ENCODE measurements around the gene AZU1. TPM values are rescaled to one million over a fixed set of nuclear protein-coding genes. Genes with fewer than 3 reads are reported as not detected.
A peak's percentile ranks its signal among the peaks of the same experiment; 100 is the strongest.

The AZU1 gene
- total and polyA plus RNA-seq, 4 donors: 0.08 to 20.2 (median 0.99) TPM

DNA sequence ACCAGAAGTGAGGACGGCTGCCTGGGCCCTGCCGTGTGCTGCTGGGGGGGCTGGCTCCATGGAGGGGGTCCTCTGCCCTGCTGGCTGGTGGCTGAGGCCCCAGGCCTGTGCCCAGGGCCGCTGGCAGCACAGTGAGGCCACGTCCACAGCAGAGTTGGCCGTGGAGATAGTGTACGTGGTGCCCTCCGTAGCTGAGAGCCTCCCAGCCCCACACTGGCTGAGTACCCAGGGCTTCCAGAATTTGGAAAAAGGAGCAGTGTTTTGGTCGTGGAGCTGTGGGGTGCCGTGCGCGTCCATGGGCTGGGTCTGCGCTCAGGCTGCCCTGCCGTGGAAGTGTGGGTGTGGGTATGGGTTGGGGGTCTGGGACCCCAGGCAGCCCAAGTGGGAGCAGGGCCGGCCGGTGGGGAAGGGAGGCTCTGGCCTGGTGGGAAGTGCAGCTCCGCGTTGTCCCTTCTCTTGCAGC is 24.5 kb upstream of the AZU1 start:
- peaks cover 11 to 44% (median 36%) of the 10 kb centered on the region in 4 donors for H3K4me1 ChIP-seq (ENCODE audit: control insufficient read depth in 4 of 4, insufficient read depth in 4 of 4, low read length in 3 of 4)
- no peak overlapping the region for H3K4me3 ChIP-seq (ENCODE audit: low read depth in 1 of 3, low read length in 3 of 3)
- no peak for TF ChIP-seq TAF1 (conservative IDR thresholded peaks at IDR 0.05)
- TF ChIP-seq NR2F2 (IDR thresholded peaks at IDR 0.05): no peak
- WGBS: 85% methylated on average over 17 of the region's 17 CpGs
- no peak for DNase-seq (ENCODE audit: low spot score)
- H3K9me3 ChIP-seq (ENCODE audit: control insufficient read depth in 4 of 4, low read length in 3 of 4): no peaks in the 10 kb centered on the region
- H3K36me3 ChIP-seq (ENCODE audit: control insufficient read depth in 4 of 4, insufficient read depth in 3 of 4, low read depth in 1 of 4, low read length in 3 of 4): peaks cover 23 to 51% (median 41%) of the 10 kb centered on the region in 4 donors
- no peaks in the 10 kb centered on the region for H3K27me3 ChIP-seq (ENCODE audit: control insufficient read depth in 4 of 4, insufficient read depth in 4 of 4, low read length in 3 of 4)
- H3K9ac ChIP-seq (ENCODE audit: low read depth in 1 of 2, low read length in 2 of 2): no peak overlapping the region
- H3K27ac ChIP-seq (ENCODE audit: low read depth in 1 of 2, low read length in 2 of 2): peak overlapping the region in 1 of 2 donors; percentile 7

DNA sequence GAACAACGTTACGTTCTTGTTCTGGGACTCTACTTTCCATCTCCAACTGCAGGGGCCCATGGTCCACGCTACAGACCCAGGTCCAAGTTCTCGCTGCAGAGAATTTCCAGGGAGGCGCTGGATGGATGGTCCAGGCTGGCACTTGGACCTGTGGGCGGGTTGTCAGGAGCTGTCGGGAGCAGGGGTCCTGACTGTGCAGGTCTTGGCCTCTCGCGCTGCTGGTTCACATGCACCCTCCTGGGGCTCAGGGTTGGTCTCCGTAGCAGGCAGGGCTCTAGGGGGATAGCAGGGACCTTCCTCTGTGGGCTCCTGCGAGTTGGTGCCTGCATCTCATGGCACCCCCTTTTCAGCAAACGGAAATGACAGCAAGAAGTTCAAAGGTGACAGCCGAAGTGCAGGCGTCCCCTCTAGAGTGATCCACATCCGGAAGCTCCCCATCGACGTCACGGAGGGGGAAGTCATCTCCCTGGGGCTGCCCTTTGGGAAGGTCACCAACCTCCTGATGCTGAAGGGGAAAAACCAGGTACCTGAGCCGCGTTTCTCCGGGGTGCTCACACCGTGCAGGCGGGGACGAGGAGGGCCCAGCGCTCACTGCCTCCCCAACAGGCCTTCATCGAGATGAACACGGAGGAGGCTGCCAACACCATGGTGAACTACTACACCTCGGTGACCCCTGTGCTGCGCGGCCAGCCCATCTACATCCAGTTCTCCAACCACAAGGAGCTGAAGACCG is 23.8 kb upstream of the AZU1 start:
- no peak overlapping the region for H3K4me3 ChIP-seq (ENCODE audit: low read depth in 1 of 3, low read length in 3 of 3)
- H3K36me3 ChIP-seq (ENCODE audit: control insufficient read depth in 4 of 4, insufficient read depth in 3 of 4, low read depth in 1 of 4, low read length in 3 of 4): peaks cover 24 to 53% (median 43%) of the 10 kb centered on the region in 4 donors
- 83% methylated on average over 31 of the region's 31 CpGs for WGBS
- TF ChIP-seq RAD21 (IDR thresholded peaks at IDR 0.05) (no peak), NR2F2 (IDR thresholded peaks at IDR 0.05) (peak; percentile 68)
- DNase-seq (ENCODE audit: low spot score): no peak
- no peaks in the 10 kb centered on the region for H3K27me3 ChIP-seq (ENCODE audit: control insufficient read depth in 4 of 4, insufficient read depth in 4 of 4, low read length in 3 of 4)
- H3K9me3 ChIP-seq (ENCODE audit: control insufficient read depth in 4 of 4, low read length in 3 of 4): no peaks in the 10 kb centered on the region
- no peak overlapping the region for H3K9ac ChIP-seq (ENCODE audit: low read depth in 1 of 2, low read length in 2 of 2)
- peaks cover 11 to 41% (median 34%) of the 10 kb centered on the region in 4 donors for H3K4me1 ChIP-seq (ENCODE audit: control insufficient read depth in 4 of 4, insufficient read depth in 4 of 4, low read length in 3 of 4)
- no peak overlapping the region for H3K27ac ChIP-seq (ENCODE audit: low read depth in 1 of 2, low read length in 2 of 2)

DNA sequence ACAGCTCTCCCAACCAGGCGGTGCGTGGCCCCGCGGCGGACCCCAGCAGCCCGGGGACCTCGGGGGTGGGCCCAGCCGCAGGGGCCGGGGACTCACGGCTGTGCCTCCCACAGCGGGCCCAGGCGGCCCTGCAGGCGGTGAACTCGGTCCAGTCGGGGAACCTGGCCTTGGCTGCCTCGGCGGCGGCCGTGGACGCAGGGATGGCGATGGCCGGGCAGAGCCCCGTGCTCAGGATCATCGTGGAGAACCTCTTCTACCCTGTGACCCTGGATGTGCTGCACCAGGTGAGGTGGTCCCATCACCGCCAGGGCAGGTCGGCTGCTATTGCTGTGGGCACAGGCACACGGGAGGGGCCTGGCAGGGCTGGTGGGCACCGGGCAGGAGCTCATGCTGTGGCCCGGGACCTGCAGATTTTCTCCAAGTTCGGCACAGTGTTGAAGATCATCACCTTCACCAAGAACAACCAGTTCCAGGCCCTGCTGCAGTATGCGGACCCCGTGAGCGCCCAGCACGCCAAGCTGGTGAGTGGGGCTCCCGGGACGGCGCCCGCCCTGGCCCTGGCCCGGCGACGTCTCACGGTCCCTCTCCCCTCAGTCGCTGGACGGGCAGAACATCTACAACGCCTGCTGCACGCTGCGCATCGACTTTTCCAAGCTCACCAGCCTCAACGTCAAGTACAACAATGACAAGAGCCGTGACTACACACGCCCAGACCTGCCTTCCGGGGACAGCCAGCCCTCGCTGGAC is 23.0 kb upstream of the AZU1 start:
- peaks cover 30 to 55% (median 49%) of the 10 kb centered on the region in 4 donors for H3K36me3 ChIP-seq (ENCODE audit: control insufficient read depth in 4 of 4, insufficient read depth in 3 of 4, low read depth in 1 of 4, low read length in 3 of 4)
- H3K4me3 ChIP-seq (ENCODE audit: low read depth in 1 of 3, low read length in 3 of 3): no peak overlapping the region
- no peak for DNase-seq (ENCODE audit: low spot score)
- no peaks in the 10 kb centered on the region for H3K27me3 ChIP-seq (ENCODE audit: control insufficient read depth in 4 of 4, insufficient read depth in 4 of 4, low read length in 3 of 4)
- TF ChIP-seq, protein P1, sequence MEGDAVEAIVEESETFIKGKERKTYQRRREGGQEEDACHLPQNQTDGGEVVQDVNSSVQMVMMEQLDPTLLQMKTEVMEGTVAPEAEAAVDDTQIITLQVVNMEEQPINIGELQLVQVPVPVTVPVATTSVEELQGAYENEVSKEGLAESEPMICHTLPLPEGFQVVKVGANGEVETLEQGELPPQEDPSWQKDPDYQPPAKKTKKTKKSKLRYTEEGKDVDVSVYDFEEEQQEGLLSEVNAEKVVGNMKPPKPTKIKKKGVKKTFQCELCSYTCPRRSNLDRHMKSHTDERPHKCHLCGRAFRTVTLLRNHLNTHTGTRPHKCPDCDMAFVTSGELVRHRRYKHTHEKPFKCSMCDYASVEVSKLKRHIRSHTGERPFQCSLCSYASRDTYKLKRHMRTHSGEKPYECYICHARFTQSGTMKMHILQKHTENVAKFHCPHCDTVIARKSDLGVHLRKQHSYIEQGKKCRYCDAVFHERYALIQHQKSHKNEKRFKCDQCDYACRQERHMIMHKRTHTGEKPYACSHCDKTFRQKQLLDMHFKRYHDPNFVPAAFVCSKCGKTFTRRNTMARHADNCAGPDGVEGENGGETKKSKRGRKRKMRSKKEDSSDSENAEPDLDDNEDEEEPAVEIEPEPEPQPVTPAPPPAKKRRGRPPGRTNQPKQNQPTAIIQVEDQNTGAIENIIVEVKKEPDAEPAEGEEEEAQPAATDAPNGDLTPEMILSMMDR (IDR thresholded peaks at IDR 0.05; ENCODE audit: low read depth, low read length, missing input control): no peak
- TF ChIP-seq YY1 (IDR thresholded peaks at IDR 0.05) (no peak), SP1 (IDR thresholded peaks at IDR 0.05) (no peak), HNF4G (IDR thresholded peaks at IDR 0.05) (no peak), EGR1 (IDR thresholded peaks at IDR 0.05; ENCODE audit: low read depth in 2 of 2) (no peak), GABPA (IDR thresholded peaks at IDR 0.05 in 1 of 2, conservative IDR thresholded peaks at IDR 0.05 in 1 of 2) (no peak), HNF4A (conservative IDR thresholded peaks at IDR 0.05) (no peak), FOXA2 (IDR thresholded peaks at IDR 0.05) (no peak), FOXA1 (IDR thresholded peaks at IDR 0.05) (no peak), RXRA (IDR thresholded peaks at IDR 0.05) (no peak), RAD21 (IDR thresholded peaks at IDR 0.05) (no peak)
- TF ChIP-seq, protein P2, sequence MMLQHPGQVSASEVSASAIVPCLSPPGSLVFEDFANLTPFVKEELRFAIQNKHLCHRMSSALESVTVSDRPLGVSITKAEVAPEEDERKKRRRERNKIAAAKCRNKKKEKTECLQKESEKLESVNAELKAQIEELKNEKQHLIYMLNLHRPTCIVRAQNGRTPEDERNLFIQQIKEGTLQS (IDR thresholded peaks at IDR 0.05): no peak
- TF ChIP-seq, protein P3, sequence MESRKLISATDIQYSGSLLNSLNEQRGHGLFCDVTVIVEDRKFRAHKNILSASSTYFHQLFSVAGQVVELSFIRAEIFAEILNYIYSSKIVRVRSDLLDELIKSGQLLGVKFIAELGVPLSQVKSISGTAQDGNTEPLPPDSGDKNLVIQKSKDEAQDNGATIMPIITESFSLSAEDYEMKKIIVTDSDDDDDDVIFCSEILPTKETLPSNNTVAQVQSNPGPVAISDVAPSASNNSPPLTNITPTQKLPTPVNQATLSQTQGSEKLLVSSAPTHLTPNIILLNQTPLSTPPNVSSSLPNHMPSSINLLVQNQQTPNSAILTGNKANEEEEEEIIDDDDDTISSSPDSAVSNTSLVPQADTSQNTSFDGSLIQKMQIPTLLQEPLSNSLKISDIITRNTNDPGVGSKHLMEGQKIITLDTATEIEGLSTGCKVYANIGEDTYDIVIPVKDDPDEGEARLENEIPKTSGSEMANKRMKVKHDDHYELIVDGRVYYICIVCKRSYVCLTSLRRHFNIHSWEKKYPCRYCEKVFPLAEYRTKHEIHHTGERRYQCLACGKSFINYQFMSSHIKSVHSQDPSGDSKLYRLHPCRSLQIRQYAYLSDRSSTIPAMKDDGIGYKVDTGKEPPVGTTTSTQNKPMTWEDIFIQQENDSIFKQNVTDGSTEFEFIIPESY (IDR thresholded peaks at IDR 0.05): no peak
- TF ChIP-seq, protein P4, sequence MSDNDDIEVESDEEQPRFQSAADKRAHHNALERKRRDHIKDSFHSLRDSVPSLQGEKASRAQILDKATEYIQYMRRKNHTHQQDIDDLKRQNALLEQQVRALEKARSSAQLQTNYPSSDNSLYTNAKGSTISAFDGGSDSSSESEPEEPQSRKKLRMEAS (IDR thresholded peaks at IDR 0.05): no peak
- TF ChIP-seq, protein P5, sequence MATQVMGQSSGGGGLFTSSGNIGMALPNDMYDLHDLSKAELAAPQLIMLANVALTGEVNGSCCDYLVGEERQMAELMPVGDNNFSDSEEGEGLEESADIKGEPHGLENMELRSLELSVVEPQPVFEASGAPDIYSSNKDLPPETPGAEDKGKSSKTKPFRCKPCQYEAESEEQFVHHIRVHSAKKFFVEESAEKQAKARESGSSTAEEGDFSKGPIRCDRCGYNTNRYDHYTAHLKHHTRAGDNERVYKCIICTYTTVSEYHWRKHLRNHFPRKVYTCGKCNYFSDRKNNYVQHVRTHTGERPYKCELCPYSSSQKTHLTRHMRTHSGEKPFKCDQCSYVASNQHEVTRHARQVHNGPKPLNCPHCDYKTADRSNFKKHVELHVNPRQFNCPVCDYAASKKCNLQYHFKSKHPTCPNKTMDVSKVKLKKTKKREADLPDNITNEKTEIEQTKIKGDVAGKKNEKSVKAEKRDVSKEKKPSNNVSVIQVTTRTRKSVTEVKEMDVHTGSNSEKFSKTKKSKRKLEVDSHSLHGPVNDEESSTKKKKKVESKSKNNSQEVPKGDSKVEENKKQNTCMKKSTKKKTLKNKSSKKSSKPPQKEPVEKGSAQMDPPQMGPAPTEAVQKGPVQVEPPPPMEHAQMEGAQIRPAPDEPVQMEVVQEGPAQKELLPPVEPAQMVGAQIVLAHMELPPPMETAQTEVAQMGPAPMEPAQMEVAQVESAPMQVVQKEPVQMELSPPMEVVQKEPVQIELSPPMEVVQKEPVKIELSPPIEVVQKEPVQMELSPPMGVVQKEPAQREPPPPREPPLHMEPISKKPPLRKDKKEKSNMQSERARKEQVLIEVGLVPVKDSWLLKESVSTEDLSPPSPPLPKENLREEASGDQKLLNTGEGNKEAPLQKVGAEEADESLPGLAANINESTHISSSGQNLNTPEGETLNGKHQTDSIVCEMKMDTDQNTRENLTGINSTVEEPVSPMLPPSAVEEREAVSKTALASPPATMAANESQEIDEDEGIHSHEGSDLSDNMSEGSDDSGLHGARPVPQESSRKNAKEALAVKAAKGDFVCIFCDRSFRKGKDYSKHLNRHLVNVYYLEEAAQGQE (IDR thresholded peaks at IDR 0.05): no peak
- no peak overlapping the region for H3K9ac ChIP-seq (ENCODE audit: low read depth in 1 of 2, low read length in 2 of 2)
- no peaks in the 10 kb centered on the region for H3K9me3 ChIP-seq (ENCODE audit: control insufficient read depth in 4 of 4, low read length in 3 of 4)
- H3K27ac ChIP-seq (ENCODE audit: low read depth in 1 of 2, low read length in 2 of 2): no peak overlapping the region
- H3K4me1 ChIP-seq (ENCODE audit: control insufficient read depth in 4 of 4, insufficient read depth in 4 of 4, low read length in 3 of 4): peaks cover 11 to 34% (median 28%) of the 10 kb centered on the region in 4 donors
- WGBS: 95% methylated on average over 53 of the region's 53 CpGs

Measured in liver (tissue), 9 donors.